Measurements from ENCODE around the gene AK4. TPM values are rescaled to one million over a fixed set of nuclear protein-coding genes. Genes with fewer than 3 reads are reported as not detected.

AK4 gene
- polyA plus RNA-seq, 1 donor (not counting 4 experiments of a cell fraction or from before 2014, with no cell fraction given) = 90.0 TPM

DNA sequence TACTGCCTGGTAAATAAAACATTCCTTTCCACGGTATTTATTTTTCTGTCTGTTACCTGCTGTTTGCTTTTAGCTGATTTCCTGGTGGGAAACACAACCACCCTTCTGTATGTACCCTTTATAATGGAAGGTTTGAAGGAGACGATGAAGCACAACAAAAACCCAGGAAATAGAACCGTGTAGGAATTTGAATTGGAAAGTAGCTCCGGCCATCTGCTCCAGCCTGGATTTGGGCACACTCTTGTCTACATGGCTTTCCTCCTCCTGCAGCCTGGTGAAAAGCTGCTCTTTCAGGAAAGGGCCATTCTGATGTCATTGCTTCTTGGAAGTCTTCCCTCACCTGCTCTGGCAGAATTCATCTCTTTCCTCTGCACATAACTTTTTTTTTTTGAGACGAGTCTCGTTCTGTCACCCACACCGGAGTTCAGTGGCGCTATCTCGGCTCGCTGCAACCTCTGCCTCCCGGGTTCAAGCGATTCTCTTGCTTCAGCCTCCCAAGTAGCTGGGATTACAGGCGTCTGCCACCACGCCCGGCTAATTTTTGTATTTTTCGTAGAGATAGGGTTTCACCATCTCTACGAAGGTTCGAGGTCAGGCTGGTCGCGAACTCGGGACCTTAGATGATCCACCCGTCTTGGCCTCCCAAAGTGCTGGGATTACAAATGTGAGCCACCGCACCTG, 2.7 kb downstream of the AK4 start:
- Histone ChIP-seq H3K9ac (ENCODE audit: control insufficient read depth, extremely low read depth, insufficient read depth, low read length) (no peak overlapping the region), H3K4me3 (ENCODE audit: control insufficient read depth in 2 of 3, extremely low read depth in 1 of 3, insufficient read depth in 2 of 3, low read depth in 1 of 3, low read length in 3 of 3) (peak overlapping the region in 1 of 3 experiments; percentile 4), H3K27me3 (ENCODE audit: control insufficient read depth, extremely low read depth, insufficient read depth, low read length) (no peaks in the 10 kb centered on the region), H3K9me3 (ENCODE audit: control insufficient read depth, low read depth, low read length) (no peaks in the 10 kb centered on the region), H2AFZ (ENCODE audit: control insufficient read depth, low read length) (no peak overlapping the region), H3K4me2 (ENCODE audit: control insufficient read depth, extremely low read depth, insufficient read depth, low read depth, low read length) (peak overlapping the region; percentile 96), H3K27ac (ENCODE audit: control insufficient read depth, insufficient read depth, low read length) (no peak overlapping the region), H3K4me1 (ENCODE audit: control insufficient read depth, extremely low read depth, insufficient read depth, low read length) (peaks cover 20% of the 10 kb centered on the region), H4K20me1 (ENCODE audit: control insufficient read depth, extremely low read depth, insufficient read depth, low read length) (peaks cover 4% of the 10 kb centered on the region), H3K36me3 (ENCODE audit: control insufficient read depth in 2 of 2, extremely low read depth in 1 of 2, insufficient read depth in 2 of 2, low read length in 2 of 2) (peaks cover 2 to 3% of the 10 kb centered on the region in 2 experiments), H3K9me1 (ENCODE audit: control insufficient read depth, extremely low read depth, insufficient read depth, low read length) (peaks cover 7% of the 10 kb centered on the region), H3K79me2 (ENCODE audit: control insufficient read depth, insufficient read depth, low read length) (peaks cover 41% of the 10 kb centered on the region)
- TF ChIP-seq EZH2 (IDR thresholded peaks at IDR 0.05; ENCODE audit: low read length) = no peak
- TF ChIP-seq, protein P1, sequence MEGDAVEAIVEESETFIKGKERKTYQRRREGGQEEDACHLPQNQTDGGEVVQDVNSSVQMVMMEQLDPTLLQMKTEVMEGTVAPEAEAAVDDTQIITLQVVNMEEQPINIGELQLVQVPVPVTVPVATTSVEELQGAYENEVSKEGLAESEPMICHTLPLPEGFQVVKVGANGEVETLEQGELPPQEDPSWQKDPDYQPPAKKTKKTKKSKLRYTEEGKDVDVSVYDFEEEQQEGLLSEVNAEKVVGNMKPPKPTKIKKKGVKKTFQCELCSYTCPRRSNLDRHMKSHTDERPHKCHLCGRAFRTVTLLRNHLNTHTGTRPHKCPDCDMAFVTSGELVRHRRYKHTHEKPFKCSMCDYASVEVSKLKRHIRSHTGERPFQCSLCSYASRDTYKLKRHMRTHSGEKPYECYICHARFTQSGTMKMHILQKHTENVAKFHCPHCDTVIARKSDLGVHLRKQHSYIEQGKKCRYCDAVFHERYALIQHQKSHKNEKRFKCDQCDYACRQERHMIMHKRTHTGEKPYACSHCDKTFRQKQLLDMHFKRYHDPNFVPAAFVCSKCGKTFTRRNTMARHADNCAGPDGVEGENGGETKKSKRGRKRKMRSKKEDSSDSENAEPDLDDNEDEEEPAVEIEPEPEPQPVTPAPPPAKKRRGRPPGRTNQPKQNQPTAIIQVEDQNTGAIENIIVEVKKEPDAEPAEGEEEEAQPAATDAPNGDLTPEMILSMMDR (optimal IDR thresholded peaks at IDR 0.05 in 1 of 3, IDR thresholded peaks at IDR 0.05 in 1 of 3, conservative IDR thresholded peaks at IDR 0.05 in 1 of 3; ENCODE audit: extremely low read depth in 1 of 3, insufficient read depth in 2 of 3, low read length in 3 of 3) = no peak
- dilution Hi-C loops (cut with MboI; ENCODE audit: extremely low pct_ligation_motif_present, low sequenced_read_pairs) = no loop called here
- FAIRE-seq (no peak), DNase-seq (ENCODE audit: low read depth, low spot score) (no peak)

DNA sequence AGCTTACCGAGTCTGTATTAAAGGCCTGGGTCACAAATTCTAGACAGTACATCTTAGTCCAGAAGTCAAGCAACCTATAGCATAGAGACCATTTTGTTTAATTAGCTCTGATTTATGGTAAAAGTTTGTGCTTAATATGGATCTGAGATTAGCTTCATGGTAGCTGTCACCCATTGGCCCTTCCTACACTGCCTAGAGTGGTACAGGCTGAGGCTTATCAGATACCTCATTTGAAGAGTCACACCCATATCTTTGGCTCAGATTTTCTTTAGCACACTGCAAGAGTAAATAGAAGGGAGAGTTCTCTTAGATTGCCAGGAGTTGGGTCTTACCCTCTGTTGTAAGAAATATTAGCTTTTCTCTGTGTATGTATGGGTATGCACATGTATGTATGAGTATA, 3.6 kb downstream of the AK4 start:
- H2AFZ ChIP-seq (ENCODE audit: control insufficient read depth, low read length) = no peak overlapping the region
- peaks cover 4% of the 10 kb centered on the region for H4K20me1 ChIP-seq (ENCODE audit: control insufficient read depth, extremely low read depth, insufficient read depth, low read length)
- H3K4me3 ChIP-seq (ENCODE audit: control insufficient read depth in 2 of 3, extremely low read depth in 1 of 3, insufficient read depth in 2 of 3, low read depth in 1 of 3, low read length in 3 of 3) = no peak overlapping the region
- peaks cover 18% of the 10 kb centered on the region for H3K4me1 ChIP-seq (ENCODE audit: control insufficient read depth, extremely low read depth, insufficient read depth, low read length)
- no peak overlapping the region for H3K9ac ChIP-seq (ENCODE audit: control insufficient read depth, extremely low read depth, insufficient read depth, low read length)
- dilution Hi-C loops (cut with MboI; ENCODE audit: extremely low pct_ligation_motif_present, low sequenced_read_pairs) = no loop called here
- H3K27ac ChIP-seq (ENCODE audit: control insufficient read depth, insufficient read depth, low read length) = no peak overlapping the region
- H3K9me3 ChIP-seq (ENCODE audit: control insufficient read depth, low read depth, low read length) = no peaks in the 10 kb centered on the region
- peaks cover 2 to 3% of the 10 kb centered on the region in 2 experiments for H3K36me3 ChIP-seq (ENCODE audit: control insufficient read depth in 2 of 2, extremely low read depth in 1 of 2, insufficient read depth in 2 of 2, low read length in 2 of 2)
- DNase-seq (ENCODE audit: low read depth, low spot score) (no peak), FAIRE-seq (peak; percentile 44)
- peaks cover 7% of the 10 kb centered on the region for H3K9me1 ChIP-seq (ENCODE audit: control insufficient read depth, extremely low read depth, insufficient read depth, low read length)
- H3K4me2 ChIP-seq (ENCODE audit: control insufficient read depth, extremely low read depth, insufficient read depth, low read depth, low read length) = no peak overlapping the region
- peaks cover 45% of the 10 kb centered on the region for H3K79me2 ChIP-seq (ENCODE audit: control insufficient read depth, insufficient read depth, low read length)
- no peaks in the 10 kb centered on the region for H3K27me3 ChIP-seq (ENCODE audit: control insufficient read depth, extremely low read depth, insufficient read depth, low read length)
- no peak for TF ChIP-seq EZH2 (IDR thresholded peaks at IDR 0.05; ENCODE audit: low read length)
- TF ChIP-seq, protein P1 (optimal IDR thresholded peaks at IDR 0.05 in 1 of 3, IDR thresholded peaks at IDR 0.05 in 1 of 3, conservative IDR thresholded peaks at IDR 0.05 in 1 of 3; ENCODE audit: extremely low read depth in 1 of 3, insufficient read depth in 2 of 3, low read length in 3 of 3) = no peak

Measured in keratinocyte (primary cell).